ENCODE measurements around the gene RPRD1B. TPM values are rescaled to one million over a fixed set of nuclear protein-coding genes. Genes with fewer than 3 reads are reported as not detected.

Gene RPRD1B
- total RNA-seq, 4 donors from 2014 or later = 18.9 to 28.7 (median 25.4) TPM

DNA sequence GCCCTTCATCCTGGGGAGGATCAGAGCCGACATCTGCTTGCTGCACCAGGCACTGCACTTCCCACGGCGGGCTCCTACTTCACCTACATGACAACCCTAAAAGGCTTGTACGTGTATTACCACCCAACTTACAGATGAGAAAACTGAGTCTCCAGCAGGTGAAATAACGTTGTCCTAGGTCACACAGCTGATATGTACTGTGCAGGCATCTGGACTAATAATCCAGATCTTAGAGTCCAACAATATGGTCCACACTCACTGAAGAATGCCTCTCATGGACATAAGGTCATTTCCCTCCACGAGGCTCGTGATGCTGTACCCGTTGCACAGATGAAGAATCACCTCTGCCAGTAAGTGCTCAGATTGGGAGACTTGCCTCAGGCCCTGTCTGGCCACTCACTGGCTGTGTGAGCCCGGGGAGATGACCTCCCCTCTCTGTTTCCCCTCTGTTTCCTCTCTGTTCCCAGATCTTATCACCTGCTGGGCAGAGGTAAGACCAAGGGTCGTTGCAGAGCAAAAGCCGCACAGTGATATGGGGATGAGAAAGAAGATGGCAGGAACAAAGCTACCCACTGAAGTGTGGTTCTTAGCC is 99.5 kb downstream of the RPRD1B start:
- TF ChIP-seq, protein P1, sequence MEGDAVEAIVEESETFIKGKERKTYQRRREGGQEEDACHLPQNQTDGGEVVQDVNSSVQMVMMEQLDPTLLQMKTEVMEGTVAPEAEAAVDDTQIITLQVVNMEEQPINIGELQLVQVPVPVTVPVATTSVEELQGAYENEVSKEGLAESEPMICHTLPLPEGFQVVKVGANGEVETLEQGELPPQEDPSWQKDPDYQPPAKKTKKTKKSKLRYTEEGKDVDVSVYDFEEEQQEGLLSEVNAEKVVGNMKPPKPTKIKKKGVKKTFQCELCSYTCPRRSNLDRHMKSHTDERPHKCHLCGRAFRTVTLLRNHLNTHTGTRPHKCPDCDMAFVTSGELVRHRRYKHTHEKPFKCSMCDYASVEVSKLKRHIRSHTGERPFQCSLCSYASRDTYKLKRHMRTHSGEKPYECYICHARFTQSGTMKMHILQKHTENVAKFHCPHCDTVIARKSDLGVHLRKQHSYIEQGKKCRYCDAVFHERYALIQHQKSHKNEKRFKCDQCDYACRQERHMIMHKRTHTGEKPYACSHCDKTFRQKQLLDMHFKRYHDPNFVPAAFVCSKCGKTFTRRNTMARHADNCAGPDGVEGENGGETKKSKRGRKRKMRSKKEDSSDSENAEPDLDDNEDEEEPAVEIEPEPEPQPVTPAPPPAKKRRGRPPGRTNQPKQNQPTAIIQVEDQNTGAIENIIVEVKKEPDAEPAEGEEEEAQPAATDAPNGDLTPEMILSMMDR (IDR thresholded peaks at IDR 0.05; ENCODE audit: low read depth) = no peak

DNA sequence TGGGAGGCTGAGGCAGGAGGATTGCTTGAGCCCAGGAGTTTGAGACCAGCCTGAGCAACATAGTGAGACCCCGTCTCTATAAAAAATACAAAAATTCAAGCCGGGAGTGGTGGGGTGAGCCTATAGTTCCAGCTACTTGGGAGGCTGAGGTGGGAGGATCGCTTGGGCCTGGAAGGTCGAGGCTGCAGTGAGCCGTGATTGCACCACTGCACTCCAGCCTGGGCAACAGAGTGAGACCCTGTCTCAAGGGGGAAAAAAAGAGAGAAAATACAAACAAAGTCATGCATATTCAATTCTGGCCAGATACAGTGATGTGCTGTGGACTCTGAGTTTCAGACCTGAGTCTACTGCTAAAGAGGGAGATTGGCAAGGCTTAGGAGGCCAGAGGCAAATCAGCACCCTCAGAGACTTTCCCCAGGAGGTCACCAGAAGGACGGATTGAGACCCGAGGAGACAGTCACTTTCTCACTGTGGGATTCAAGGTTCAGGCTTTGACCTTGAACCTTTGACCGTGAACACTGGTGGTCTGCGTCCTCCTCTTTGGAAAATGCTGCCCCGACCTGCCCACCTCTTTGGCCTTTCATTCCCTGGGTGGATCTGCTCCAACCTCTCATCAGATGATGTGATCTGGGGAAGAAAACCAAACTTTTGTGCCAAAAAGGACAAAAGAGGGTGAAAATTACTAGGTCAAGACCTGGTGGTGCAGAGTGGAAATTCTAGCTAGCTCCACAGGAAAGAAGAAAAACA is 100.3 kb downstream of the RPRD1B start:
- TF ChIP-seq, protein P1 (IDR thresholded peaks at IDR 0.05; ENCODE audit: low read depth) = no peak

DNA sequence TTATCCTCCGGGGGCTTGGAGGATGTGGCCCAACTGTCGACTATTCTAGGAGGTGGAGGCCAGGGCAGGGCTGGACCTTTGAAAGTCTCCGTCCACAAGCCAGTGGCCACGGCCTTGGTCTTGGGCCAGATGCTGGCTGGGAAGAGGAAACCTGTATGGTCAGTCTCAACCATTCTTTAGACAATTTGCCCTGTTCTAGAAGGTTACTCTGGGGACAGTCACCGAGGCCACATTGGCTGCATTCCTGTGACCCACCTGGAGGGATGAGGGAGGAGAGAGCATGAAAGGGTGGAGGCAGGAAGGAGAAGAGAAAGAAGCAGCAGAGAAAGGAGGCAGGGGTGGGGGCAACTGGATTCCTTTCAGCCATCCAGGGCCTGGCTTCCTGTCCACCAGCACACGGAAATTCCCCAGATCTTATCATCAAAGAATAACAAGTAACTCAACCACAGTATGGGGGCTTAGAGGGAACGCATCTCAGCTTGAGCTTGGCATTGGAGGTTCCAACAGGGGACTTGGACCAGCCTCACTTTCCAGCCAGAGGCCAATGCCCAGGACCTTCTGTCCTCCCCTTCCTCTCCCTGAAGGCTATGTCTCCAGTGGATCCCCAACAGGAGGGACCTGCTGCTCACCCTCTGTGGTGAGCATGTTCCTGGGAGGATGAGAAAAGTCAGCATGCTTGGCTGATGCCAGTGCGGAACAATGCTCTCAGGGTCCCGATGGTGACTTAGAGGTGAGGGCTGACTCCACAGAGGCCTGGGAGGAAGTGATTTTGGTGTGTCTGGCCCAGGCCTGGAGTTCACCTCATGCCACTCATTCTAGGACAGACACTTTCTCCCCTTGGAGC is 101.1 kb downstream of the RPRD1B start:
- TF ChIP-seq, protein P1 (IDR thresholded peaks at IDR 0.05; ENCODE audit: low read depth) = no peak

DNA sequence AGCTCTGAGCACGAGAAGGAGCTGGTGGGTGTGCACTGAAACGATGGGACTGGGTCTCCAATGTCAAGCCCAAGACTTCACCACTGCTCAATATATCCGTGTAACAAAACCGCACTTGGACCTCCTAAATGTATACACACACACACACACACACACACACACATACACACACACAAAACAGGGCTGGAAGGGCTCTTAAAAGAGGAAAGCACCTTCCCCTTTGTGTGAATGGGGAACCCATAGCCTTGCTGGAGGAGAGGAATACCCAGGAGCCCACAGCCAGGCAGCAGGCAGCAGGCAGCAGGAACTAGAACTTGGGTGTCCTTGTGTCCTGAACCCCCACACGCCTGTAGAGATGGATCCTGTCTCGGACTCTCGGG is 101.7 kb downstream of the RPRD1B start:
- TF ChIP-seq, protein P1 (IDR thresholded peaks at IDR 0.05; ENCODE audit: low read depth) = no peak

DNA sequence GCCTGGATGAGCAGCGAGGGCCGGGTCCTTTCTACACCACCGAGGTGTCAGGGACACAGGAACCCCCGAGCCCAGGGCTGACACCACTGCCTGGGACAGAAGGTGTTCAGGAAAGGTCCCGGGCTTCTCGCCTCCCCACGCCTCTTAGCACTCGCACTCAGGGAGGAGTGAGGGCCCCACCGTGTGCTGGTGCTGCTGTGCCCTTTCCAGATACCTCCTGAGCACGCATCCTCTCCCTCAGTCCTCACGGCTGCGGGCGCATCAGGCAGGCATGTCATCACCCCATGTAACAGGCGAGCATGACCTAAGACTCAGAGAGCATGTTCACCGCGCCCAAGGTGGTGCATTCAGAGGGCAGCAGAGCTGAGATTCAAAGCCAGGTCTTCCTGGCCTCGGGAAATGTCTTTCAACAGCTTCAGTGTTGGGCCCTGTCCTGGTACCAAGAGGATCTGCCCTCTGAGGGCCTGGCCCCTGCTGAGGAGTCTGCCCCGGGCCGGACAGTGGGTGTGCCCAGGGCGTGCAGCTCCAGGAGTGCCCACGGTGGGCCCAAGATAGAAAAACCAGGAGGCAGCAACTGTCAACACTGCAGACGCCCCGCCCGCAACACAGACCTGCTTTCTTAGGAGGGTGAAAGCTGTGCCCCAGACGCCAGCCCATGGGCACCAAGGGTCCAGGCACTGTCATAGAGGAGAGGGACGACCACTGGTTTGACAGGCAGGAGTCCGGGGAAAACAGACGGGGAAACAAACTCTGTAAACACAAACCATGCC is 102.3 kb downstream of the RPRD1B start:
- TF ChIP-seq, protein P1 (IDR thresholded peaks at IDR 0.05; ENCODE audit: low read depth) = no peak

DNA sequence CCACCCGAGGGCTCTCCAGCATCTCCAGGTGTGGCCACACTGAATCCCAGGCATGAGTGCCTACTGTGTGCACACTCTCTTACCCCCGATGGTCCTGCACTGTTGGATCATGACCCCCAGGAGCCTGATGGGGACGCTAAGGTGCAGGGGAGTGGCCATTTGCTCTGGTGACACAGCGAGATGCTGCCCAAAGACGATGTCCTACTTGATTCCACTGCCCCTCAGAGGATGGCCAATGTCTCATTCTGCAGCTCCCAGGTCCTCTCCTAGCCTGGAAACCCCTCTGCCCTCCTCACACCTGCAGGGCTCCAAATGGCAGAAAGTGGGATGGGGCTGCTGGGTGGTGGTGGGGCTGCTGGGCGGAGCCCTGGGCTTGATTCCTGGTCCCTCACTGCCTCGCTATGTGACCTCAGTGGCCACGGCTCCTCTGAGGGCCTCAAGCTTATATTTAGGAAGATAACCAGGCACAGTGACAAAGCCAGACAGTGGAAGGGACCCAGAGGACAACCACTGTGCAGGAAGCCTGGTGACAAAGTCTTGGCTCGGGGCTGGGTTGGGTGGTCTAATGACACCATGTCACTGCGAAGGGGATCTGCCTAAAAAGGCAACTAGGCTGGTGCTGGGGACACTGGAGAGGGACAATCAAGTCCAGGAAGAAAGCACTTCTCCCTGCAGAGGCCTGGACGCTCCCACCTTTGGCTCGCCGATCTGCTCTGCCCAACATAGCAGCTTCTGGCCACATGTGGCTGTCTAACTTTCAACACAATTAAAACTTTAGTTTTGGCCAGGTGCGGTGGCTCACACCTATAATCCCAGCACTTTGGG is 103.1 kb downstream of the RPRD1B start:
- TF ChIP-seq, protein P1 (IDR thresholded peaks at IDR 0.05; ENCODE audit: low read depth) = no peak

Data from subcutaneous adipose tissue (tissue), 4 donors.